ENCODE data around the gene LHX3.
"Not testable (repeated sequence)": the region's sequence is repeated elsewhere in the genome, so short reads cannot be mapped to it uniquely, and the experiment has no call there.

The LHX3 gene

GRCh38 chr9:136241542-136241941 is 36.6 kb upstream of the LHX3 start:
- no peak for DNase-seq (ENCODE audit: low read depth in 2 of 2)

GRCh38 chr9:136240941-136241340 is 36.0 kb upstream of the LHX3 start:
- no peak for DNase-seq (ENCODE audit: low read depth in 2 of 2)

- no peak for DNase-seq (ENCODE audit: low read depth in 2 of 2)
Measured at GRCh38 chr9:136239983-136240330, 35.0 kb upstream of the LHX3 start.

- no peak for DNase-seq (ENCODE audit: low read depth in 2 of 2)
Measured at GRCh38 chr9:136239135-136239982, 34.4 kb upstream of the LHX3 start.

GRCh38 chr9:136238342-136238732 is 33.4 kb upstream of the LHX3 start:
- DNase-seq (ENCODE audit: low read depth in 2 of 2): no peak

- no peak for DNase-seq (ENCODE audit: low read depth in 2 of 2)
Measured at GRCh38 chr9:136237486-136238341, 32.8 kb upstream of the LHX3 start.

GRCh38 chr9:136236471-136237410 is 31.8 kb upstream of the LHX3 start:
- not testable (repeated sequence) for DNase-seq (ENCODE audit: low read depth in 2 of 2)

GRCh38 chr9:136235709-136236455 is 31.0 kb upstream of the LHX3 start:
- no peak for DNase-seq (ENCODE audit: low read depth in 2 of 2)

- DNase-seq (ENCODE audit: low read depth in 2 of 2): no peak
Measured at GRCh38 chr9:136235171-136235570, 30.2 kb upstream of the LHX3 start.

- no peak for DNase-seq (ENCODE audit: low read depth in 2 of 2)
Measured at GRCh38 chr9:136234597-136234996, 29.7 kb upstream of the LHX3 start.

GRCh38 chr9:136233868-136234267 is 28.9 kb upstream of the LHX3 start:
- DNase-seq (ENCODE audit: low read depth in 2 of 2): no peak

GRCh38 chr9:136233411-136233810 is 28.5 kb upstream of the LHX3 start:
- DNase-seq (ENCODE audit: low read depth in 2 of 2): no peak

- DNase-seq (ENCODE audit: low read depth in 2 of 2): no peak
Measured at GRCh38 chr9:136232969-136233368, 28.0 kb upstream of the LHX3 start.

- DNase-seq (ENCODE audit: low read depth in 2 of 2): no peak
Measured at GRCh38 chr9:136231478-136232297, 26.8 kb upstream of the LHX3 start.

GRCh38 chr9:136230773-136231172 is 25.8 kb upstream of the LHX3 start:
- DNase-seq (ENCODE audit: low read depth in 2 of 2): no peak

GRCh38 chr9:136230365-136230764 is 25.4 kb upstream of the LHX3 start:
- no peak for DNase-seq (ENCODE audit: low read depth in 2 of 2)

GRCh38 chr9:136229096-136230065 is 24.5 kb upstream of the LHX3 start:
- no peak for DNase-seq (ENCODE audit: low read depth in 2 of 2)

- DNase-seq (ENCODE audit: low read depth in 2 of 2): peak in 1 of 2 donors; percentile 9
Measured at GRCh38 chr9:136228107-136228875, 23.4 kb upstream of the LHX3 start.

Data from stimulated activated CD8-positive, alpha-beta memory T cell treated with anti-CD3 and anti-CD28 coated beads, Interleukin-2, amount 100 ng/mL, for 48 hours (primary cell).